ENCODE results near the gene TRIM8. TPM values are rescaled to one million over a fixed set of nuclear protein-coding genes. Genes with fewer than 3 reads are reported as not detected.

Gene TRIM8
- polyA plus RNA-seq, 1 experiment, result 105 TPM

DNA sequence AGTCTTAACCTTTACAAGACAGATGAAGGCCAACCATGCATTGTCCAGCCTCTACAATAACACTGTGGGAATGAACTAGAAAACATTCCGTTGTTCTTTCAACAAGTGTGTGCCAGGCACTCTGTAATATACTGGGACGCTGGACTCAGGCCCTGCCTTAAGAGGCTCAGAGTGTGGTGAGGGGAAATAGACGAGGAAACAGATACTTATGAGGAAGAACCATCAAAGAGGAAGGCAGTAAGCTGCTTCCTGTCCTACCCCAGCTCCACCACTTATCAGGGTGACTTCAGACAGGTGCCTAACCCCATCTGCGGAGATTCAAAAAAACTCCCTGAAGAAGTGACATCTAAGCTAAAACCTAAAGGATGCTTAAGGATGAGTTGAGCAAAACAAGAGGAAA is 8.9 kb upstream of the TRIM8 start:
- no peaks in the 10 kb centered on the region for H3K27me3 ChIP-seq (ENCODE audit: control insufficient read depth, insufficient read depth, low read length)
- H3K4me3 ChIP-seq (ENCODE audit: low read depth, low read length), result no peak overlapping the region
- ChIA-PET CTCF (interaction anchor here (1.0 kb wide), 1 partner anchor 52 kb away, joined by 3 read pairs; no protein-coding TSS in a partner anchor), POLR2A (no interaction called here)
- DNase-seq (ENCODE audit: low read depth), result no peak
- peaks cover 2% of the 10 kb centered on the region; the same call in 1 of the 2 replicates for H3K36me3 ChIP-seq (ENCODE audit: control insufficient read depth, insufficient read depth, low read length)
- no peak for TF ChIP-seq CTCF (IDR thresholded peaks at IDR 0.05; ENCODE audit: insufficient read depth, low read depth, low read length)

DNA sequence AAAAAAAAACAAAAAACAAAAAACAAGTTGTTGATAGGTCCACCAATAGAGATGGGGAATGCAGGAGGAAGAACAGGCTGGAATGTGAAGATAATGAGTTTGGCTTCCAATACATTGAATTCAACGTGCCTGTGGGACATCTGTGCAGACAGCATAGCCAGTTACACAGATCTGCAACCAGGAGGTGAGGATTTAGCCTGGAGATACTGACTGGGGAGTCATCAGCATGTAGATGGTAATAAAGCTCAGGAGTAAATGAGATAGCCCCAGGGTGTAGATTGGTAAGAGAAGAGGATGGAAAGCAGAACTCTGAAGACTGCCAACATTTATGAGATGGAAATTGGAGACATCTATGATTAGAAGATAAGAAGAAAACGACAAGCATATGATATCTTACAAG is 4.7 kb upstream of the TRIM8 start:
- POLR2A ChIA-PET, result no interaction called here
- no peak for DNase-seq (ENCODE audit: low read depth)
- H3K36me3 ChIP-seq (ENCODE audit: control insufficient read depth, insufficient read depth, low read length), result no peaks in the 10 kb centered on the region
- TF ChIP-seq CTCF (IDR thresholded peaks at IDR 0.05; ENCODE audit: insufficient read depth, low read depth, low read length), result no peak
- no peak overlapping the region for H3K4me3 ChIP-seq (ENCODE audit: low read depth, low read length)
- no peaks in the 10 kb centered on the region for H3K27me3 ChIP-seq (ENCODE audit: control insufficient read depth, insufficient read depth, low read length)
- CTCF ChIA-PET, result interaction anchor here (1.0 kb wide), 1 partner anchor 115 kb away, joined by 3 read pairs; no protein-coding TSS in a partner anchor

GRCh38 chr10:102641402-102641801 is 2.9 kb upstream of the TRIM8 start:
- no peaks in the 10 kb centered on the region for H3K36me3 ChIP-seq (ENCODE audit: control insufficient read depth, insufficient read depth, low read length)
- TF ChIP-seq CTCF (IDR thresholded peaks at IDR 0.05; ENCODE audit: insufficient read depth, low read depth, low read length), result no peak
- ChIA-PET CTCF (interaction anchor here (0.9 to 1.9 kb wide), 2 partner anchors 12 to 45 kb away, joined by 3 to 6 read pairs; no protein-coding TSS in a partner anchor), POLR2A (no interaction called here)
- no peak for DNase-seq (ENCODE audit: low read depth)
- peak overlapping the region; percentile 87 for H3K4me3 ChIP-seq (ENCODE audit: low read depth, low read length)
- no peaks in the 10 kb centered on the region for H3K27me3 ChIP-seq (ENCODE audit: control insufficient read depth, insufficient read depth, low read length)

GRCh38 chr10:102641880-102642735 is 2.2 kb upstream of the TRIM8 start:
- POLR2A ChIA-PET, result interaction anchor here (0.7 kb wide), 1 partner anchor 133 kb away, joined by 4 read pairs; no protein-coding TSS in a partner anchor
- TF ChIP-seq CTCF (IDR thresholded peaks at IDR 0.05; ENCODE audit: insufficient read depth, low read depth, low read length), result no peak
- DNase-seq (ENCODE audit: low read depth), result peak; percentile 84
- Histone ChIP-seq H3K27me3 (ENCODE audit: control insufficient read depth, insufficient read depth, low read length) (no peaks in the 10 kb centered on the region), H3K36me3 (ENCODE audit: control insufficient read depth, insufficient read depth, low read length) (no peaks in the 10 kb centered on the region; the same call in 1 of the 2 replicates), H3K4me3 (ENCODE audit: low read depth, low read length) (peak overlapping the region; percentile 87)
- CTCF ChIA-PET, result interaction anchor here (0.6 to 1.9 kb wide), 7 partner anchors 8 to 139 kb away, joined by 3 to 6 read pairs (median 4); partner anchors contain the start of gene SUFU

- H3K4me3 ChIP-seq (ENCODE audit: low read depth, low read length), result peak overlapping the region; percentile 87
- POLR2A ChIA-PET, result interaction anchor here (0.7 kb wide), 1 partner anchor 134 kb away, joined by 4 read pairs; no protein-coding TSS in a partner anchor
- H3K27me3 ChIP-seq (ENCODE audit: control insufficient read depth, insufficient read depth, low read length), result no peaks in the 10 kb centered on the region
- DNase-seq (ENCODE audit: low read depth), result no peak
- CTCF ChIA-PET, result interaction anchor here (0.9 to 1.9 kb wide), 4 partner anchors 9 to 140 kb away, joined by 3 to 6 read pairs (median 5); partner anchors contain the start of gene SUFU
- peaks cover 1% of the 10 kb centered on the region; the same call in 1 of the 2 replicates for H3K36me3 ChIP-seq (ENCODE audit: control insufficient read depth, insufficient read depth, low read length)
- TF ChIP-seq CTCF (IDR thresholded peaks at IDR 0.05; ENCODE audit: insufficient read depth, low read depth, low read length), result no peak
These were observed 1.4 kb upstream of the TRIM8 start for GRCh38 chr10:102642736-102643335.

Data from BJ (cell line).